Measurements from ENCODE around the gene IL5.

DNA sequence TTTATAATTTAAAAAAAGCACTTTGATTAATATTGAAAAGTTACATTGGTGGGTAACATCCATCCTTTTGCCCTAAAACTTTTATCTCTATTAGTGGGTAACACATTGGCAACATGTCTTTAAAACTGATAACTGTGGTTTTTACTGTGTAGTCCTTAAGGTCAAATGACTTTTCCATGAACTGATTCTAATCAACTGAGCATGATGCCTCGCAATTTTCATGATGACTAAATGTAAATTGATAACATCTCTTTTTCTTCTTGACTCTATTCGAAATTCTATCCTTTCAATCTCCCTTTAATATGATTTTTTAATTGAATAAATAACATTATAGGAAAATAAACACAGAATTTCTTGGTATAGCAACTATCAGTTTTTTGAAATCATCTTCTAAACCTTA, 6.3 kb upstream of the IL5 start:
- TF ChIP-seq TAF1 (IDR thresholded peaks at IDR 0.05; ENCODE audit: low read depth, low read length) (no peak), POLR2AphosphoS5 (IDR thresholded peaks at IDR 0.05; ENCODE audit: low read depth, low read length) (no peak)
